Loucy (cell line): ENCODE data around the gene PYGB.

Experiments
- EZH2phosphoT487 ChIP-seq: fragments of 200-600 bp; IDR thresholded peaks from 2 replicates; pipeline ENCODE4 v1.6.1; 2018; ENCODE audit warnings: antibody characterized with exemption, mild to moderate bottlenecking, moderate library complexity, borderline replicate concordance
- TF ChIP-seq, protein P1 (sequence below): fragments of 200-600 bp; sonication (generic); conservative IDR thresholded peaks from 2 replicates; pipeline ENCODE4 v1.5.1; 2014; ENCODE audit warnings: mild to moderate bottlenecking, antibody characterized with exemption, low read length

DNA sequence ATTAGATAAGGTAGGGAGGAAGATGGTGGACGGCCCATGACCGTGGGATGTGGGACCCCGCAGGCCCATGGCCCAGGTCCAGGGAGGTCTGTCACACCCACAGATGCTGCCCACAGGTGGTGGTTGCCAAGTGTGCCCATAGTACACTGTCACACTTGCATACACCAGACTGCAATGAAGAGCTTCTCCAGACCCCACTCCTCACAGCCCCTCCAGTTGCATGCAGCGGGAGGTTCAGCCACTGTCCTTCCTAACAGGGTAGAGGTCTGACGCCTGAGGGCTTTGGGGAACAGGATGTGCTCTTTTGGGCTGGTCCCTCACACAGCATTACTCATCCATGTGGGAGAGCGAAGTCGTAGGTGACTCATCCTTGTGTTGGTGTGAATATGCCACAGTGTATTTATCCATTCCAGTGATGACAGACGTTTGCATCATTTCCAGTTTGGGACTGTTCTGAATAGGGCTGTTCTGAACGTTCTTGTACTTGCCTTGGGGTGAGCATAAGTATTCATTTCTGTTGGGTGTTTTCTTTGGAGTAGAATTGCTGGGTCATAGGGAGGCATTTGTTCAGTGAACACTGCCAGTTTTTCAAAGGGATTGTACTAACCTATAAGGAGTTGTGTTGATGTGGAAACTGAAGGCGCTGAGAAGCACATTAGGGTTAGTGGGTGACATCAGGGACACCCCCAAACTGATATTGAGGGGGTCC lies 10.1 kb upstream of the PYGB start:
- TF ChIP-seq, protein P1, sequence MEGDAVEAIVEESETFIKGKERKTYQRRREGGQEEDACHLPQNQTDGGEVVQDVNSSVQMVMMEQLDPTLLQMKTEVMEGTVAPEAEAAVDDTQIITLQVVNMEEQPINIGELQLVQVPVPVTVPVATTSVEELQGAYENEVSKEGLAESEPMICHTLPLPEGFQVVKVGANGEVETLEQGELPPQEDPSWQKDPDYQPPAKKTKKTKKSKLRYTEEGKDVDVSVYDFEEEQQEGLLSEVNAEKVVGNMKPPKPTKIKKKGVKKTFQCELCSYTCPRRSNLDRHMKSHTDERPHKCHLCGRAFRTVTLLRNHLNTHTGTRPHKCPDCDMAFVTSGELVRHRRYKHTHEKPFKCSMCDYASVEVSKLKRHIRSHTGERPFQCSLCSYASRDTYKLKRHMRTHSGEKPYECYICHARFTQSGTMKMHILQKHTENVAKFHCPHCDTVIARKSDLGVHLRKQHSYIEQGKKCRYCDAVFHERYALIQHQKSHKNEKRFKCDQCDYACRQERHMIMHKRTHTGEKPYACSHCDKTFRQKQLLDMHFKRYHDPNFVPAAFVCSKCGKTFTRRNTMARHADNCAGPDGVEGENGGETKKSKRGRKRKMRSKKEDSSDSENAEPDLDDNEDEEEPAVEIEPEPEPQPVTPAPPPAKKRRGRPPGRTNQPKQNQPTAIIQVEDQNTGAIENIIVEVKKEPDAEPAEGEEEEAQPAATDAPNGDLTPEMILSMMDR: no peak
- TF ChIP-seq EZH2phosphoT487: no peak
